ENCODE data around the gene CNTNAP2.

Gene CNTNAP2

DNA sequence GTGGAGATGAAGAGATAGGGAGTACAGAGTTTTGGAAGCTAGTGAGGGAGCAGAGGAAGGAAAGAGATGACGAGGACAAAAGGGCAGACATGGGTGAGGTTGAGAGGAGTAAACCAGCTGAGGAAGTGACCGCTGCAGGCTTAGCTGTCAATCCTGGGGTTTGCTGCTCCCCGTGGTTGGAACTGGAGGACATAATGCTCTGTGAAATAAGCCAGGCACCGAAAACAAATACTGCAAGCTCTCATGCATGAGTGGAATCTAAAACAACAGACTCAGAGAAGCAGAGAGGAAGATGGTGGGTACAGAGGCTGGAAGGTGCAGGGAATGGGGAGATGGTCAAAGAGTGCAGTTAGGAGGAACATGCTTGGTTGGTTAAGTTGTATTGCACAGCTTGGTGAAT lies 1991.8 kb downstream of the CNTNAP2 start:
- DNase-seq (ENCODE audit: low spot score): no peak

DNA sequence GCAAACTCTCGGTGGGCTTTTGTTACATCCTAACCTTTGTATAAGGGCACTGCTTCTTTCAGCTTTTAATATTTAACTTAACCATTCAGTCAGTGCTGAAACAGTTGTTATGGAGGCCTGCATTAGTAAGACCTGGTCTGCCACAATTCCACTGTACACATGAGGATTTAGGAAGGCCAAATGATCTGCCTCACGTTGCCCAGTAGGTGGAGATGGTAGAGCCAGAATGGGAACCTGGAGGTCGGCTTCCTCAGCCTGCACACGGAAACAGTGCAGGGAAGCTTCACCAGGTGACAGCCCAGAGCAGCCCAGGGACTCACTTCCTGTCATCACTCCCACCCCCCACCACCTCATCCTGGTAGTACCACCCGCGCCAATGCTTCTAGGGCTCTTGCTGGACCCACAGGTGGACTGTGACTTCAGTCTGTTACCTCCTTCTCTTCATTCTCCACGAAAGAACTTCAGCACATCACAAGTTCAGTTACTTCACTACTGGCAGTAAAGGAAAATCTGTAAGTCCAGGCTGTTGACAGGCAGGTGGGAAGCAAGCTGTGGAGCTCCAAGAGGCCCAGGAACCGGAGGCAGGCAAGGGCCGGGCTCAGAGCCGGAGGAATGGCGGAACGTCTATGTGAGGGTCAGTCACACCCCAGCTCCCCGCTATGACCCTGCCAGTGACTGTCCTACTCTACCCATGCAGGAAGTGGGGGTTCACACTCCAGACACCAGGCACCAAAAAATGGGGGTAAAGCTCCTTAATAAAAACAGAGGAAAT lies 1993.7 kb downstream of the CNTNAP2 start:
- DNase-seq (ENCODE audit: low spot score): no peak

DNA sequence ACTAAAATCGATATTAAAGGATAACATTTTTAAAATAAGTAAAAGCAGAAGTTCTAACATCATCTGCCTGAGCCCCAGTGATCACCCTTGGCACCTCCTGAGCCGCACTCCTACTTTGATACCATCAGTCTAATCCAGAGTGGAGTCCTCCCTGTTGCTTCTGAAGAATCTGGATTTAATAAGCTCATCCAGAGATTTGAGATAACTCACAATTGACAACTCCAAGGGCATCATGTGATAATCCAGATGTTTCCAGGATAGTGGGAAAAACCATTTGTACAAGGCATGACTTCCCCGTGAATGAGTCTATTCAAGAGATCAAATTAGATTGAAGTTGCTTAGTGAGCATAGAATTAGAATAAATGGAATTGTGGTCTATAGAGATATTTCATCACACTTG lies 1998.2 kb downstream of the CNTNAP2 start:
- no peak for DNase-seq (ENCODE audit: low spot score)

DNA sequence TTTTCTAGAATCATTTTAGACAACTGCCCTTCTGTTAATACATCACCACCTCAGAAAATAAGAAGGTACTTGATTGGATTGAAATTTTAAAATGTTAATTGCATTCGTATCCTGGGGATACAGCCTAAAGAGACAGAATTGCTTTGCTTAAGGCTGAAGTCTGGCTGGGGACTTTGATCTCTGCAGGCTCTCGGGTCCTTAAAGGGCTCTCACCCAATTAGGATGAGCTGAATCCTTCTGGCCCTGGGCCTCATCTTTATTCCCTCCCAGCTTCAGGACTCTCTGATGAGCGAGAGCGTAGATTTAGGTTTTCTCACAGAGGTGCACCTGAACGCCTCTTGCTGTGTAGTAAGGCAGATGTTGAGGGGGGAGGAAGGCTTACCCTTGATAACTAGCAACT lies 1998.7 kb downstream of the CNTNAP2 start:
- no peak for DNase-seq (ENCODE audit: low spot score)

DNA sequence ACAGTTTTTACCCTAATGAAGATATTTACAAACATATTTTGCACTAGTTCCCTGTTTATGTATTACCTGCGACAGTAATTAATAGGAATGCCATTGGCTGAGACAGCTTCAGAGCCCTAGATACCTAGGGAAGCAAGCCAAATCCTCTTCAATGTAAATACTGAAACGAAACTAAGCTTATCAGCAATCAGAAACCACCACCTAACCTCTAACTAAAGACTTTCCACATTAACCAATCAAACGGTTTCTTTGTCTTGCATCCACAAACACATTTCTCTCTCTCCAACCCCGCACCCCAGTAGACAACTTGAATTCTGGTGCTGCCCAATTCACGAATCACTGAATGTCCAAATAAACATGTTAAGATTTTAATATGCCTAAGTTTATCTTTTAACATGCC lies 1999.6 kb downstream of the CNTNAP2 start:
- DNase-seq (ENCODE audit: low spot score): no peak

GRCh38 chr7:148116829-148117403 lies 2000.3 kb downstream of the CNTNAP2 start:
- no peak for DNase-seq (ENCODE audit: low spot score)

DNA sequence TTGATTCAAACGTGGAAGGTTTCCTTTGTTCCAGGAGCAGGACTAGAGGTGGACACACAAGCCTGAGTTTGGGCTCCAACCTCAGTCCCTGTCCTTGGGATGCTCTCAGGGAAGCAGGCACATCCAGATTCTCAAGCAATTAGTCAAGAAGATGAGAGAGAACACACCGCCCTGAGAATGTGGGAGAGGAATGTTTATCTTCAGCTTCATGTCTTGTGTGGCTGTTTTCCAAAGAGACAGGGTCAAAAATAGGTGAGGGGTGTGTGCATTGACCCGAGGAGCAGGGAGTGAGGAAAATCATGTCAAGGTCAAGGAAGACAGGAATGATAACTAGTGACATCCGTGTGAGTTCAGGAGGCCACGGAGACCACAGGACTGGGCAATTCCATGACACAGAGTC lies 2001.8 kb downstream of the CNTNAP2 start:
- DNase-seq (ENCODE audit: low spot score): no peak

- no peak for DNase-seq (ENCODE audit: low spot score)
Observed at GRCh38 chr7:148121401-148121800, 2004.8 kb downstream of the CNTNAP2 start.

- DNase-seq (ENCODE audit: low spot score): no peak
Observed at GRCh38 chr7:148121847-148122246, 2005.2 kb downstream of the CNTNAP2 start.

GRCh38 chr7:148124477-148124876 lies 2007.9 kb downstream of the CNTNAP2 start:
- no peak for DNase-seq (ENCODE audit: low spot score)

GRCh38 chr7:148127374-148127773 lies 2010.8 kb downstream of the CNTNAP2 start:
- DNase-seq (ENCODE audit: low spot score): no peak

DNA sequence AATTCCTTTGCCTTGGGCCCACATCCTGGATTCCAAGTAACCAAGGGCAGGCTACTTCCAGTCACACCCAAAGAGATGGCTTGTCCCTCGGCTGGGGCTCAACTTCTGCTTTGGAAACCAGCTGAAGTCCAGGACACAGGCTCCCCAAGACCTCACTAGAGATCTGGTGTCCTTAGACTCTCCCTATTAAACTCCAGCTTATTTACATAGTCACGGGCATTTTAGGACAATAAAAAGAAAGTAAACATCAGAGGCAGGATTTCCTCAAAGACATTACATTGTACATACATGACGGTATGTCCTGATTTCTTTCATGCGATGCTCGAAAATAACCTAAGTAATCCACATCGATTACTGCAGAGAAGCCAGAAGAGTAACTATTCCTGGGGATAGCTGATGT lies 2012.4 kb downstream of the CNTNAP2 start:
- DNase-seq (ENCODE audit: low spot score): no peak

DNA sequence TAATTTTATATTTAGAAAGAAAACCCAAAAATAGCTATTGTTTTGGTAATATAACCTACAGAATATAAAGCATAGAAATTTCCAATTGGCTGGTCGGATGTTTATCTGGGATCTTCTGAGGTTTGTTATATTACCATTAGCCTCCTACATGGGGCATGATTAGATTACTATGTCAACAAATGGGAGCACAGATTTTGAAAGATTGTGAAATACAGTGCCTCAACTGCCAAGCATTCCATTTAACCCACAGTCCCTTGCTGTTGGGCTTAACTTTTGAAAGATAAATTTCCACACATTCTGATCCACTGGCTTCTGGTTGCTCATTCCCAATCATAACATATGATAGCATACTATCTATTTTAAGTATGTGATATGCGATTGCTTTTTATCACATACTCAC lies 2018.5 kb downstream of the CNTNAP2 start:
- no peak for DNase-seq (ENCODE audit: low spot score)

GRCh38 chr7:148135997-148136396 lies 2019.4 kb downstream of the CNTNAP2 start:
- no peak for DNase-seq (ENCODE audit: low spot score)

GRCh38 chr7:148142660-148143248 lies 2026.2 kb downstream of the CNTNAP2 start:
- DNase-seq (ENCODE audit: low spot score): peak; percentile 17

DNA sequence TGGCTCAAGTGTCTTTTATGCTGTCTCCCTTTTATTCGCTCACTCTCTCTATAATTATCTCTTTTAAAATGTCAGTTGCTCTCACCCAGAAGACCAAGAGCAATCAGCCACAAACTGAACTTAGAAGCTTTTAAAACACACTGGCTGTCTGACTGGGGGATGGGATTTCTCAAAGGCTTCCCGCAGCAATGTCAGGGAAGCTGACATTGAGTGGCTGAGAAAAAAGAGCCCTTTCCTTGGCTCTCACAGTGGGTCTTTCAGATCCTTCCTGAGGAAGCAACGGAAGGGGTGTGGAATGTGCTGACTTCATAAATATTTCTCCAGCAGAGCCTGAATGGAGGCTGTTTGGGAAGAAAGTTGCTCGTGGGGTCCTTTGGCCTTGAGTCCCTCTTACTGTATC lies 2028.2 kb downstream of the CNTNAP2 start:
- no peak for DNase-seq (ENCODE audit: low spot score)

GRCh38 chr7:148146346-148146745 lies 2029.7 kb downstream of the CNTNAP2 start:
- DNase-seq (ENCODE audit: low spot score): no peak

GRCh38 chr7:148147438-148147837 lies 2030.8 kb downstream of the CNTNAP2 start:
- DNase-seq (ENCODE audit: low spot score): no peak

DNA sequence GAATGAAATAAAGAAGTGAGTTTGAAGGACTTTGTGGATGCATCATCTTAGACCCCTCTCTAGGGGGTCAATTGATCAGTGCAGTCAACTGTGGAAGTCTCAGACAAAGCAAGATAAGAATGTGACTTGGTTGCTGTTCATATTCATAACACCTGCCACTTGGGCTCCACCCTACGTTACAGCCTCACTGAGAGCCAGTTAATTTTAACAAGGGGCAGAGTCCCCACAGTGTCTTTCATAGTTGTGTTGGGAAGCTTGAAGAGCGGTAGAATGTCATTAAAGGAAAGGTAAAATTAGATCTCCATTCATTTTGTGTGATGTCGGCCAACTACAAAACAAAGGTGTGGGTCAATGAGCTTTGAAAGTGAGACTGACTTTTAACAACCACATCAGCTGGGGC lies 2031.9 kb downstream of the CNTNAP2 start:
- DNase-seq (ENCODE audit: low spot score): no peak

GRCh38 chr7:148149730-148150129 lies 2033.1 kb downstream of the CNTNAP2 start:
- no peak for DNase-seq (ENCODE audit: low spot score)

GRCh38 chr7:148151778-148152177 lies 2035.2 kb downstream of the CNTNAP2 start:
- no peak for DNase-seq (ENCODE audit: low spot score)

- no peak for DNase-seq (ENCODE audit: low spot score)
Observed at GRCh38 chr7:148153616-148154284, 2037.1 kb downstream of the CNTNAP2 start.

- no peak for DNase-seq (ENCODE audit: low spot score)
Observed at GRCh38 chr7:148155000-148155399, 2038.4 kb downstream of the CNTNAP2 start.

All from activated CD4-positive, alpha-beta T cell treated with anti-CD3 and anti-CD28 coated beads, Interleukin-2, Interleukin-4, amounts not matched to agents 100 ng/mL and 50 ng/mL, durations not matched to agents 16 hours and 8 hours (primary cell).